H1 (cell line): Measurements from ENCODE around the gene SCN2B. TPM values are rescaled to one million over a fixed set of nuclear protein-coding genes. Genes with fewer than 3 reads are reported as not detected.

Experiments used
- CTCF ChIA-PET: fragments of 300-600 bp; sonication (Branson Sonifier 250); formaldehyde crosslinking; loops from one replicate; lab custom pipeline; 2021; ENCODE audit not compliant: partially characterized antibody; lab: Charles Lee
- POLR2A ChIA-PET: fragments of 300-600 bp; sonication (Branson Sonifier 250); formaldehyde crosslinking; loops from one replicate; lab custom pipeline; 2021; ENCODE audit warnings: inconsistent platforms; ENCODE audit not compliant: partially characterized antibody; lab: Charles Lee
- DNase-seq, 2 experiments: peaks; one replicate each; pipeline versions ENCODE4 v3.0.0 to v3.0.0-alpha.2; 2010 to 2022; ENCODE audit warnings: low spot score in 2 of 2, low read depth in 1 of 2, mixed read lengths in 1 of 2
- FAIRE-seq: peaks from 2 replicates; lab custom pipeline; 2011; peaks lifted over from hg19 to GRCh38; lab: Jason Lieb, UNC
- H2AFZ ChIP-seq: 2 replicates; pipeline ENCODE4 v1.8.1; 2012; ENCODE audit warnings: low read length, inconsistent platforms
- H2AK5ac ChIP-seq: 2 replicates; pipeline ENCODE4 v1.6.1; 2013; ENCODE audit warnings: low read depth, low read length
- H2BK120ac ChIP-seq: replicated peaks from 2 replicates; pipeline ENCODE3; 2013; ENCODE audit warnings: low read depth, low read length, inconsistent platforms
- H2BK12ac ChIP-seq: 2 replicates; pipeline ENCODE4 v1.6.1; 2013; ENCODE audit warnings: low read depth, low read length
- H2BK15ac ChIP-seq: 2 replicates; pipeline ENCODE4 v1.6.1; 2013; ENCODE audit warnings: low read length
- H2BK20ac ChIP-seq: 2 replicates; pipeline ENCODE4 v1.6.1; 2013; ENCODE audit warnings: low read length
- H2BK5ac ChIP-seq: 2 replicates; pipeline ENCODE4 v1.6.1; 2013; ENCODE audit warnings: low read depth, low read length
- H3K14ac ChIP-seq: 2 replicates; pipeline ENCODE4 v1.6.1; 2013; ENCODE audit warnings: inconsistent platforms; ENCODE audit not compliant: insufficient read length
- H3K18ac ChIP-seq: 2 replicates; pipeline ENCODE4 v1.6.1; 2013; ENCODE audit warnings: low read length; ENCODE audit errors: extremely low read depth
- H3K23ac ChIP-seq: 2 replicates; pipeline ENCODE4 v1.6.1; 2013; ENCODE audit warnings: inconsistent platforms; ENCODE audit not compliant: insufficient read length
- H3K23me2 ChIP-seq: 2 replicates; pipeline ENCODE4 v1.6.1; 2013; ENCODE audit warnings: low read depth, low read length
- H3K27ac ChIP-seq: 2 replicates; pipeline ENCODE4 v1.6.1; 2011; ENCODE audit warnings: low read depth, low read length, inconsistent platforms
- H3K27me3 ChIP-seq, 4 experiments: replicated peaks in 1 of 4; 1 replicate in 1 of 4; 2 replicates in 3 of 4; pipeline versions ENCODE4 v1.6.1 to v1.8.1; 2011 to 2013; ENCODE audit warnings: low read length in 3 of 4, mild to moderate bottlenecking in 3 of 4, inconsistent platforms in 2 of 4, mixed read lengths in 2 of 4, moderate library complexity in 1 of 4; ENCODE audit not compliant: control insufficient read depth in 3 of 4, insufficient read depth in 3 of 4; ENCODE audit errors: extremely low read depth in 1 of 4
- H3K36me3 ChIP-seq, 4 experiments: 2 replicates each; pipeline versions ENCODE4 v1.6.1 to v1.8.1; 2011 to 2013; ENCODE audit warnings: mild to moderate bottlenecking in 4 of 4, low read length in 3 of 4, moderate library complexity in 2 of 4, control low read depth in 1 of 4, inconsistent platforms in 1 of 4; ENCODE audit not compliant: insufficient read depth in 4 of 4, control insufficient read depth in 2 of 4
- H3K4ac ChIP-seq: replicated peaks from 2 replicates; pipeline ENCODE3; 2013; ENCODE audit warnings: low read length, low read depth, mixed read lengths, inconsistent platforms; ENCODE audit not compliant: insufficient read length
- H3K4me1 ChIP-seq, 4 experiments: replicated peaks in 1 of 4; 1 replicate in 1 of 4; 2 replicates in 3 of 4; pipeline versions ENCODE4 v1.6.1 to v1.8.1; 2011 to 2013; ENCODE audit warnings: low read length in 3 of 4, inconsistent platforms in 2 of 4, mixed read lengths in 1 of 4; ENCODE audit not compliant: insufficient read depth in 4 of 4, control insufficient read depth in 3 of 4
- H3K4me2 ChIP-seq, 2 experiments: 2 replicates each; pipeline versions ENCODE4 v1.6.1 to v1.8.1; 2011 to 2013; ENCODE audit warnings: low read depth in 2 of 2, low read length in 2 of 2, control low read depth in 1 of 2, inconsistent platforms in 1 of 2, mild to moderate bottlenecking in 1 of 2; ENCODE audit not compliant: insufficient read depth in 1 of 2
- H3K4me3 ChIP-seq, 4 experiments: fragments of 200-600, 300-600 bp in 1 of 4; sonication (generic), shearing (Covaris generic), sonication (Bioruptor Twin) in 1 of 4; 2 replicates each; pipeline versions ENCODE4 v1.5.1 to v1.8.1; 2011 to 2016; ENCODE audit warnings: low read length in 4 of 4, low read depth in 3 of 4, control low read depth in 2 of 4, inconsistent platforms in 2 of 4, mild to moderate bottlenecking in 2 of 4, mixed read lengths in 1 of 4, moderate library complexity in 1 of 4; ENCODE audit not compliant: insufficient read depth in 2 of 4; ENCODE audit errors: extremely low read depth in 1 of 4
- H3K56ac ChIP-seq: replicated peaks from 2 replicates; pipeline ENCODE3; 2013; ENCODE audit warnings: low read depth, mild to moderate bottlenecking, mixed read lengths, low read length, inconsistent platforms; ENCODE audit not compliant: insufficient read length
- H3K79me1 ChIP-seq: 2 replicates; pipeline ENCODE4 v1.6.1; 2013; ENCODE audit warnings: low read depth, low read length, control low read depth
- H3K79me2 ChIP-seq, 2 experiments: 2 replicates each; pipeline versions ENCODE4 v1.6.1 to v1.8.1; 2012 to 2013; ENCODE audit warnings: low read length in 2 of 2, mild to moderate bottlenecking in 2 of 2, inconsistent platforms in 1 of 2; ENCODE audit not compliant: insufficient read depth in 2 of 2, control insufficient read depth in 1 of 2
- H3K9ac ChIP-seq, 4 experiments: replicated peaks in 1 of 4; 1 replicate in 1 of 4; 2 replicates in 3 of 4; pipeline versions ENCODE4 v1.6.1 to v1.8.1; 2011 to 2013; ENCODE audit warnings: low read depth in 3 of 4, low read length in 3 of 4, control low read depth in 2 of 4, mild to moderate bottlenecking in 2 of 4, moderate library complexity in 2 of 4, inconsistent platforms in 1 of 4; ENCODE audit errors: extremely low read depth in 1 of 4
- H3K9me3 ChIP-seq, 2 experiments: 2 replicates each; pipeline versions ENCODE4 v1.6.1 to v1.8.1; 2012 to 2013; ENCODE audit warnings: mild to moderate bottlenecking in 2 of 2, moderate library complexity in 2 of 2, control low read depth in 1 of 2, inconsistent platforms in 1 of 2, low read depth in 1 of 2, low read length in 1 of 2, mixed read lengths in 1 of 2; ENCODE audit not compliant: insufficient read depth in 2 of 2
- H4K20me1 ChIP-seq, 2 experiments: replicated peaks in 1 of 2; 2 replicates each; pipeline versions ENCODE3 to v1.8.1; 2011 to 2013; ENCODE audit warnings: inconsistent platforms in 2 of 2, low read length in 2 of 2, mild to moderate bottlenecking in 1 of 2; ENCODE audit not compliant: insufficient read depth in 2 of 2, control insufficient read depth in 1 of 2
- H4K5ac ChIP-seq: 2 replicates; pipeline ENCODE4 v1.6.1; 2013; ENCODE audit warnings: low read length, low read depth, mixed read lengths, inconsistent platforms; ENCODE audit not compliant: insufficient read length
- H4K8ac ChIP-seq: 2 replicates; pipeline ENCODE4 v1.8.0; 2013; ENCODE audit warnings: mild to moderate bottlenecking, moderate library complexity, low read length, inconsistent platforms; ENCODE audit not compliant: insufficient read depth; ENCODE audit errors: extremely low read depth
- H4K91ac ChIP-seq: replicated peaks from 2 replicates; pipeline ENCODE3; 2013; ENCODE audit warnings: low read length, mixed read lengths, inconsistent platforms; ENCODE audit not compliant: insufficient read length
- BCL11A ChIP-seq, 2 experiments: IDR thresholded peaks; one replicate each; pipeline ENCODE4 v1.6.1; 2011; ENCODE audit warnings: low read depth in 2 of 2, low read length in 2 of 2, mild to moderate bottlenecking in 2 of 2
- CHD1 ChIP-seq: IDR thresholded peaks from 2 replicates; pipeline ENCODE4 v1.6.1; 2012; ENCODE audit warnings: low read depth, low read length, improper control_type of control experiment
- EGR1 ChIP-seq: IDR thresholded peaks from 2 replicates; pipeline ENCODE4 v1.6.1; 2011; ENCODE audit warnings: low read depth, low read length, borderline replicate concordance
- FOSL1 ChIP-seq: IDR thresholded peaks from 2 replicates; pipeline ENCODE4 v1.6.1; 2011; ENCODE audit warnings: mild to moderate bottlenecking, low read depth, low read length, moderate library complexity; ENCODE audit not compliant: insufficient read depth
- GABPA ChIP-seq: IDR thresholded peaks from 2 replicates; pipeline ENCODE4 v1.6.1; 2011; ENCODE audit warnings: mild to moderate bottlenecking, low read length, moderate library complexity, borderline replicate concordance; ENCODE audit not compliant: insufficient read depth
- JUND ChIP-seq: IDR thresholded peaks from 2 replicates; pipeline ENCODE4 v1.6.1; 2011; ENCODE audit warnings: mild to moderate bottlenecking, improper control_type of control experiment, low read length
- KDM1A ChIP-seq: fragments of 200-600, 300-600 bp; sonication (generic); IDR thresholded peaks from 2 replicates; pipeline ENCODE4 v1.7.1; 2016; ENCODE audit warnings: mild to moderate bottlenecking, low read length, borderline replicate concordance
- KDM4A ChIP-seq: IDR thresholded peaks from one replicate; pipeline ENCODE4 v1.7.1; 2012; ENCODE audit warnings: low read depth, mild to moderate bottlenecking, moderate library complexity, low read length, inconsistent platforms; ENCODE audit not compliant: severe bottlenecking
- NANOG ChIP-seq: IDR thresholded peaks from 2 replicates; pipeline ENCODE4 v1.6.1; 2011; ENCODE audit warnings: low read length, low read depth, mild to moderate bottlenecking, inconsistent platforms; ENCODE audit not compliant: insufficient read depth, poor library complexity, severe bottlenecking
- RNF2 ChIP-seq: fragments of 200-900, 300-1000 bp; sonication (generic); IDR thresholded peaks from 2 replicates; pipeline ENCODE4 v1.7.1; 2016; ENCODE audit warnings: borderline replicate concordance, low read depth, mild to moderate bottlenecking, antibody characterized with exemption, low read length; ENCODE audit not compliant: poor library complexity, severe bottlenecking; ENCODE audit errors: missing control alignments
- SAP30 ChIP-seq: fragments of 300-600 bp; sonication (generic); IDR thresholded peaks from 2 replicates; pipeline ENCODE4 v1.7.1; 2012; ENCODE audit warnings: low read length, moderate library complexity, mild to moderate bottlenecking, inconsistent platforms; ENCODE audit not compliant: insufficient read depth, insufficient replicate concordance
- SIX5 ChIP-seq: IDR thresholded peaks from 2 replicates; pipeline ENCODE4 v1.6.1; 2011; ENCODE audit warnings: mild to moderate bottlenecking, low read depth, low read length
- TEAD4 ChIP-seq: IDR thresholded peaks from 2 replicates; pipeline ENCODE4 v1.6.1; 2012; ENCODE audit warnings: low read depth, low read length, inconsistent platforms, mixed read lengths
- ZNF274 ChIP-seq: IDR thresholded peaks from 2 replicates; pipeline ENCODE4 v1.7.0; 2012; ENCODE audit warnings: low read length, borderline replicate concordance; ENCODE audit errors: extremely low read depth
- WGBS, 2 experiments: shearing (Covaris generic) in 1 of 2; methylation state at CpG; one replicate each; pipeline versions ENCODE4 v1.1.6 to v1.1.7; 2013 to 2015; ENCODE audit warnings: low lambda C conversion rate in 2 of 2, mixed read lengths in 2 of 2, inconsistent platforms in 1 of 2, low coverage in 1 of 2, missing lambda C conversion rate in 1 of 2; ENCODE audit not compliant: insufficient replicate concordance in 2 of 2, insufficient coverage in 1 of 2, insufficient read length in 1 of 2; ENCODE audit errors: extremely low coverage in 1 of 2, missing lambda C conversion rate in 1 of 2; 5-methylcytosine and 5-hydroxymethylcytosine counted together
- polyA plus RNA-seq, 7 experiments: library from polyadenylated mRNA; depleted of rRNA in 3 of 7; stranded (reverse) in 5 of 7; unstranded in 2 of 7; fragments of >200 nt in 5 of 7; fragments of 200-250 nt in 2 of 7; gene quantifications; 1 replicate in 5 of 7; 2 replicates in 1 of 7; 4 replicates in 1 of 7; pipeline versions ENCODE4 v1.2.1 to v1.2.3, GENCODE V29; 2011 to 2013; ENCODE audit warnings: missing spikeins in 2 of 7, mixed read lengths in 2 of 7
- total RNA-seq: library from RNA; stranded (reverse); fragmentation: NEBNext Ultra II Directional; extraction: Animal tissue kit (Norgen Biotek cat#: 25700); gene quantifications from 2 replicates; pipeline ENCODE4 v1.2.1, GENCODE V29; 2021

SCN2B gene
- total and polyA plus RNA-seq, 2 of the 8 experiments (the other 6 are each of a cell fraction or from before 2014, with no cell fraction given): 0.14 to 0.24 TPM

- no peak overlapping the region for H4K91ac ChIP-seq
- no peaks in the 10 kb centered on the region for H3K79me1 ChIP-seq
- H3K4me2 ChIP-seq: no peak overlapping the region
- WGBS, 2 experiments: 85% methylated on average over 8 of the region's 8 CpGs; no CpG with 5 or more reads in 1 of the 2 experiments
- no peak overlapping the region for H2AK5ac ChIP-seq
- DNase-seq (no peak), FAIRE-seq (no peak)
- H3K27me3 ChIP-seq: peaks cover 6 to 70% (median 43%) of the 10 kb centered on the region in 4 experiments
- no peaks in the 10 kb centered on the region for H3K79me2 ChIP-seq
- no peak overlapping the region for H3K14ac ChIP-seq
- H4K20me1 ChIP-seq: no peaks in the 10 kb centered on the region
- no peak overlapping the region for H3K27ac ChIP-seq
- H2BK15ac ChIP-seq: peak overlapping the region; percentile 72
- H3K23me2 ChIP-seq: peaks cover 2% of the 10 kb centered on the region; the same call in 1 of the 2 replicates
- H3K9ac ChIP-seq: no peak overlapping the region
- ChIA-PET CTCF (interaction anchor here (7.4 to 8.7 kb wide), 2 partner anchors 11 to 21 kb away, joined by 170 to 245 read pairs; partner anchors contain the start of gene SCN4B), POLR2A (no interaction called here)
- H3K4ac ChIP-seq: no peak overlapping the region
- no peaks in the 10 kb centered on the region for H3K36me3 ChIP-seq
- no peak overlapping the region for H4K8ac ChIP-seq
- H2BK12ac ChIP-seq: peak overlapping the region; percentile 21; the same call in 1 of the 2 replicates
- H2AFZ ChIP-seq: no peak overlapping the region
- no peak overlapping the region for H2BK20ac ChIP-seq
- H3K18ac ChIP-seq: no peak overlapping the region
- H2BK120ac ChIP-seq: no peak overlapping the region
- no peak overlapping the region for H4K5ac ChIP-seq
- no peak overlapping the region for H2BK5ac ChIP-seq
- no peak overlapping the region for H3K4me3 ChIP-seq
- H3K4me1 ChIP-seq: peaks cover 2 to 16% (median 7%) of the 10 kb centered on the region in 4 experiments
- no peaks in the 10 kb centered on the region for H3K9me3 ChIP-seq
- no peak overlapping the region for H3K56ac ChIP-seq
- H3K23ac ChIP-seq: no peak overlapping the region
- no peak for TF ChIP-seq KDM4A
- TF ChIP-seq NANOG: no peak
- no peak for TF ChIP-seq GABPA
- TF ChIP-seq CHD1: no peak
- TF ChIP-seq SAP30: no peak
- TF ChIP-seq BCL11A (IDR thresholded peaks at IDR 0.05; ENCODE audit: low read depth in 2 of 2, low read length in 2 of 2): no peak
- TF ChIP-seq JUND: no peak
- TF ChIP-seq FOSL1: no peak
- TF ChIP-seq RNF2: no peak
- no peak for TF ChIP-seq TEAD4
- TF ChIP-seq ZNF274: no peak
- no peak for TF ChIP-seq EGR1
- no peak for TF ChIP-seq KDM1A
- no peak for TF ChIP-seq SIX5
These were observed 8.1 kb downstream of the SCN2B start for GRCh38 chr11:118168316-118168715.
